Measurements from ENCODE around the gene C3orf20.
"Not testable (repeated sequence)": the region's sequence is repeated elsewhere in the genome, so short reads cannot be mapped to it uniquely, and the experiment has no call there.

The C3orf20 gene

DNA sequence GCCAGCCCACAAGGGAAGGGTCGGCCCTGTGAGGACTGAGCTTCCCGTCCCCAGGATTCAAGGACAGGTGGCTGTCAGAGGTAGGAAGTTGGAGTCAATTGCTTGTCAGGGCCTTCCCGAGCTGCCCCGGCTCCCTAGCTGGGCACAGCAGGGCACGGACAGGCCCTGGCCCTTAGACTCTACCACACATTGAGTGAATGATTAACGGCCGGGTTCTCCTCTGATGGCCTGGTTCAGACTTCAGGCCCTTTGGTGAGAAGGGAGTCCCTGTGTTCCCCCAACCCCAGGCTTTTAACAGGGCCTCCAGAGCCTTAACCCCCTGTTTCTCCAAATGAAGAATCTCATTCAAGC, 127.4 kb downstream of the C3orf20 start:
- DNase-seq: no peak

GRCh38 chr3:14803101-14803980, 128.4 kb downstream of the C3orf20 start:
- no peak for DNase-seq

DNA sequence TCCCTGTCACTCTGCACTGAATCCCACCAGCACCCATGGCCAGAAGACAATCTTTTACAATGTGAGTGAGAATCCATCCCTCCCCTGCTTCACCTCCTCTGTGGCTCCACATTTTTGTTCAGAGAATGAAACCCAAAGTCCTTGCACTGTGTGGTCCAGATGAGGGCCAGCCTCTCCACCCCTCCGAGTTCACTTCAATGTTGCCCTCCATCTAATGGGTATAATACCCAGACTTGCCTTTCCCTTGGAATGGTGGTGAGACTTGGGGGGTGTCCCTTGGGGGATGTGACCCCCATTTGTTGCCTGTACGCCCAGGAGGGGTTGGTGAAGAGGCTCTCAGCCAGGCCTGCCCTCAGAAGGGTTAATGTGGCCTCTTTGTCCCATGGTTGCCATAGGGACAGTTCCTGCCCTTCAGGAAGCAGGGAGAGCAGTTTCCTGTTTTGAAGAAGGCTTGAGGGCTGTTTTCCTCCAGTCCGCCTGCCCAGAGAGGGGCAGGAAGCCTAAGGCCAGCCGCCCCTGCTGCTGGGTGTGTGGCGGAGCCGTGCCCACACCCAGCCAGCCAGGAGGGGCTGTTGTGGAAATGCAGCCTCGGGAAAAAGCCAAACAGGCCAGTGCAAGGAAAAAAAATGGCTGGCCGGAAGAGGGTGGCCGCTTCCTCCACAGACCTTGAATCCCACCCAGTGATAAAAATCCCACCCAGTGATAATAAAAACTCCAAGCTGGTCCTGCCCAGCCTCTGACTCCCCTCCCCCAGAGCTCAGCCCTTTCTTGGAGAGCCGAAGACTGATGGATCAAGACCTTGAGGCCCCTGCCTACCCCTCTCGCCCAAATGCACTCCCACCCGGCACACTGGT, 129.3 kb downstream of the C3orf20 start:
- DNase-seq: no peak

DNA sequence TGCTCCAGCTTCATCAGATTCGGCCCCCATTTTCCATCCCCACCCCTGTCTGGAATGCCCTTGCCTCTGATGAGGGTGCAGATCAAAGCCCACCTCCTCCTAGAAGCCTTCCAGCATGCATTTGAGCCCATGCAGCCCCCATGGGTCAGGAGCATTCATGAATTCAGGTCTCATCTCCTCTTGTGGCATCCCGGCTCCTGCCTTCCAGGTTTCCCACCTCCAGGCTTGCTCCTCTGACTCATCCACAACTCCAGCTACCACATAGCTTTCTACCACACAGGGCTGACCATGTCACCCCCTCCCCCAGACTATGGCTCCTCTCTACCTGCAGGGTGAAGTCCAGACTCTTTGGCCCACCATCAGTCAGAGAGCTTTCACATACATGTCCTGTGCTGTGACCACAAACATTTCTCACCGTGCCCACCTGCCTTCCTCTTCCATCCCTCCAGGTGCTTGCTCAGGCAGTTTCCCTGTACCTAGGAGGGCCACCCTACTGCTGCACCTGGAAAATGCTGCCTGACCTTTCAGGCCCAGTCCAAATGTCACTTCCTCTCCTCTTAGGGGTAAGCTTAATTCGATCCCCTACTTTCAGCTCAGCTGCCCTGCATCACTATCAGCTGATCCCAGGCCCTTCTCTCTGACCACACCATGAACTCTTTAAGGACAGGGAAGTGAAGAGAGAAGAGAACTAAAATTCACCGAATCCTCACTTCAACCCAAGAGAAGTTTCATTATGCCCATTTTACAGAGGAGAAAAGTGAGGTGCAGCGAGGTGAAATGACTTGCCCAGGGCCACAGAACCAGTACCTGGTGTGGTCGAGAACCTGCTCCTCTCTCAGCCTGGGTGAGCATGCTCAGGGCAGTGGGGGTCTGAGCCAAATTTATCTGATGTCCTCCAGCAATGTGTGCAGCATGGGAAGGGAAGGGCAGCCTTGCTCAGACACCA, 130.2 kb downstream of the C3orf20 start:
- no peak for DNase-seq

- DNase-seq: no peak
Measured at GRCh38 chr3:14805961-14806537, 131.1 kb downstream of the C3orf20 start.

DNA sequence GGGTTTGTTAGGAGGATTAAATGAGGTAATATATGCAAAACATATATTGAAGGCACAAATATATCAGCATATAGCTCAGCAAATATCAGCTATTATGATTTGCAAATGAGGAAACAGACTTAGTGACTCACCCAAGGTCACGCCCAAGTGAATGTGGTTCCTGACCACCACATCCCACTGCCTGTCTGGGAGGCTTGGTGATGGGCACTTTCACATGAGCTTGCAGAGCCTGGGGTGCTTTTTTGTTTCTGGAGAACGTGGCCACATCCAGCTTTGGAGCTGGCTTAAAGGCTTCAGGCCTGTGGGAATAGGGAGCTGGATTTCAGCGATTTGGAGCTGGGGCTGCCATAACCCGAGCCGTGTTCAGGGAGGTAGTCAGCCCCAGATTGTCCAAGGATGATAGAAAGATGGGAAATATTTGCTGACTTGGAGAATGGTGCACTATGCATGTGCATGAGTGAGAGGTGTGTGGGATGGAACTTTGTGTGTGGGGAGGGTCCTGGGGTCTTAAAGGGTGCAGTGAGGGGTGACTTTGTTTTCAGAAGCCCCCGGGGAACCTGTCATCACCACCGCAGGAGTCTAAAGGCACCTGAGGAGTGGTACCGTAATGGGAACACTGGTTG, 131.8 kb downstream of the C3orf20 start:
- DNase-seq: no peak

DNA sequence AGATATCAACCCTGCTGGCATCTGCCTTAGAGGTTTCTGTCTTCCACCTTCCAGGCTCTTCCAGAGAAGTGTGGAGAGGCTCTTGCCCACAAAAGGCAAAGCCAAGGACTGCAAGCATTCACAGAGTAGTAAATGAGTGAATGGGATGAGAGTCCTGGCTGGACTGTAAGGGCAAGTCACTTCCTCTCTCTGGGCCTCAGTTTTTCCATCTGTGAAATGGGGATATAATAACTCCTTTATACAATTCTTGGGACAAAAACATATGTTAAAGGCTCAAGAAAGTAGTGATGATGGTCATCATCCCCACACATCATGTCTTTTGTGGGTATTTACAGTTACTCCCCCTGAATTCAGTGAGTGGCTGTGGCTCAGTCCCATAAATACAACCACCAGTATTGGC, 133.1 kb downstream of the C3orf20 start:
- no peak for DNase-seq

GRCh38 chr3:14808502-14809266, 133.7 kb downstream of the C3orf20 start:
- DNase-seq: no peak

DNA sequence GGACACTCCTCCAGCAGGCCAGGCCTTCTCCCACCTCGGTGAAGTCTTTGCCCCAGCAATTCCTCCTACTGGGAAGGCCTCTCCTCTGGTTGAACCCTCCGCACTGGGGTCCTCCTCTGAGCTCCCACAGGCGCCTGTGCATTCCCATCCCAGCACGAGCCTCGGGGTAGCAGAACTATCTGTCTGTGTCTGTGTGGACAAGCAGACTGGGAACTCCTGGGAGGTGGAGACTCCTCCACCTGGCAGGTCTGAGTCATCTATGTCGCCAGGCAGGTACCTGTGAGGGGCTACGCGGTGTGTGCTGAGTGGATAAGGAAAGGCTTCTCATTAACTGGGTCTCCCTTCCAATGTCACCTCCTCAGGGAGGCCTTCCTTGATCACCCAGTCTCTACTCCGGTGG, 134.7 kb downstream of the C3orf20 start:
- not testable (repeated sequence) for DNase-seq

GRCh38 chr3:14810070-14810791, 135.3 kb downstream of the C3orf20 start:
- DNase-seq: no peak

DNA sequence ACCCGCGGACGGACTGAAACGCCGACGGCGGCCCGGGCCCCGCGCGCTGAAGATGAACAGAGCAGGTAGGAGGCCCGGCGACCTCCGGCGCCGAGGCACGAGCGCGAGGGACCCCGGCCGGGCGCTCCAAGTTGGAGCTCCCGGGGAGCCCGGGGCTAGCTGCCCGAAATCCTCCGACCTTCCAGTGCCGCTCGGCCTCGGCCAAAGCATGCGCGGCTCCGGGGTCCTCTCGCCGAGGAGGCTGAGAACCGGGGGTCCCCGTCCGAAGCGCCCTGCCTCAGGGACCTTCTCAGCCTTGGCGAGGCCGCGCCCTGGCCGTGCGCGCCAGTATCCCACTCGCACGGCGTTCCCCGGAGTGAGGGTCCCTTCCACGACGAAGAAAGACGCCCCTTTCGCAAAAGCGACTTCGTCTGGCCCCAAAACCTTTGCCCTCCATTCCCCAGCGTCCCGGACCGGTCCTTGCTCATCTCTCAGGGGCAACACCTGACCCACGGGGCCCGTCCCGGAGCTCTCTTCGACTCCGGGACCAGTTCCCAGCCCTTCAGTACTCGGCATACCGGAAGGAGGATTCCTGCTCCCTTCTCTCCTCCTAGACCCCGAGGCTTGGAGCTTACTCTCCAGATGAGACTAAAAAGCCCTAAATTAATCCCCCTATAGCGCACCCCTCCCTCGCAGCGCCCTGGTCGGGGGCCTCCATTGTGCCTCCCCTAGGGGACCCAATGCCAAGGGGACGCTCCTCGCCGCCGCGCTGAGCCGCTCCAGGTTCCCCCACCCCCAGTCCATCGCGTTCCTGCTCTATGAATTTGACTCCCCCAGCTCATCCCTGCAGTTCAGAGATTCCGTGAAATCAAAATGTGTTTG, 136.1 kb downstream of the C3orf20 start:
- no peak for DNase-seq

- DNase-seq: no peak
Measured at GRCh38 chr3:14811684-14812083, 136.7 kb downstream of the C3orf20 start.

DNA sequence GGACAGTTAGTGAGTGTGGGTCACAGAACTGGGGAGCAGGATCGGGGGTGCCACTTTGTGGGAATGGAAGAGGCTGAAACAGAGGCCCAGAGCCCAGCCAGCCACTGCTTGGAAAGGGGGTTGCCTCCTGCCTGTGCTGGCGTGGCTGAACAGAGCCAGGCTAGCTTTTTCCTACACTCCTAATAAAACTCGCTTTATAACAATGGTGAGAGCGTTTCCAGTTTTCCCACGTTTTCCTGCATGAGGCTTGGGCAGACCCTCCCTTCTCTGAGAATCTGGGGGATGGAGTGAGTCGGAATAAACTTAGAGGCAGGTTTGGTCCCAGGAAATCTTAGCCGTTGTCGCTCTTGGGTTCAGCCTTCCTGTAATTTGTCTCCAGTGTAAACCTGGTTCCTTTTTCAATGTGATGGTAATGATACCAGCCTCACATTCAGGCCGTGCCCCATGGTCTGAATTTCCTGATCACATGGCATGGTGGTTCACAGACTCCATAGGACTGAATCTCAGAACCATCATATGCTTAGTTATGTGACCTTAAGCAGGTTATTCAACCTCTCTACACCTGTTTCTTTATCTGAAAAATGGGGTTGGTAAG, 137.4 kb downstream of the C3orf20 start:
- DNase-seq: no peak

- DNase-seq: no peak
Measured at GRCh38 chr3:14814411-14814871, 139.5 kb downstream of the C3orf20 start.

GRCh38 chr3:14816359-14816758, 141.4 kb downstream of the C3orf20 start:
- DNase-seq: no peak

GRCh38 chr3:14818804-14819500, 144.0 kb downstream of the C3orf20 start, which contains the start of gene FGD5:
FGD5 (plus strand) TSS chr3:14818962; CDS start chr3:14819072, 110 bp downstream.
- DNase-seq: no peak

GRCh38 chr3:14819671-14820070, 144.7 kb downstream of the C3orf20 start:
- no peak for DNase-seq

GRCh38 chr3:14820156-14820555, 145.2 kb downstream of the C3orf20 start:
- DNase-seq: no peak

All from NCI-H146 (cell line).